A549 (cell line): ENCODE results near the gene LPAR6. TPM values are rescaled to one million over a fixed set of nuclear protein-coding genes. Genes with fewer than 3 reads are reported as not detected.

Source experiments
- ATAC-seq, 2 experiments: fragments of 200-7000 bp in 1 of 2; fragments of >200 bp in 1 of 2; cut with Nextera tagmentation in 1 of 2; cut with Tn5 transposase in 1 of 2; 3 replicates each; pipeline versions ENCODE4 v1.8.0 to v1.9.1; 2018 to 2020; ENCODE audit warnings: mild to moderate bottlenecking in 1 of 2, moderate library complexity in 1 of 2
- CTCF ChIA-PET: fragments of 300-600 bp; sonication (Branson Sonifier 250); formaldehyde crosslinking; extraction: SDS; loops from one replicate; lab custom pipeline; 2021; ENCODE audit warnings: antibody characterized with exemption, inconsistent platforms; lab: Yijun Ruan, JAX
- POLR2A ChIA-PET: fragments of 350-600 bp; formaldehyde crosslinking; extraction: SDS; loops from one replicate; lab custom pipeline; 2021; ENCODE audit warnings: antibody characterized with exemption, inconsistent platforms; lab: Yijun Ruan, JAX
- DNase-seq, 2 experiments: peaks; one replicate each; pipeline versions ENCODE4 v3.0.0 to v3.0.0-alpha.2; 2011 to 2016; ENCODE audit warnings: low read depth in 1 of 2, low spot score in 1 of 2
- FAIRE-seq: peaks from 2 replicates; lab custom pipeline; 2011; peaks lifted over from hg19 to GRCh38; lab: Jason Lieb, UNC
- H3K27ac ChIP-seq, 2 experiments: fragments of >200 bp; sonication (Bioruptor Twin); formaldehyde crosslinking; 3 replicates each; pipeline ENCODE4 v1.5.1; 2016 to 2017
- H3K4me1 ChIP-seq: fragments of >200 bp; sonication (Bioruptor Twin); formaldehyde crosslinking; 3 replicates; pipeline ENCODE4 v1.6.1; 2016
- H3K4me2 ChIP-seq: fragments of >200 bp; sonication (Bioruptor Twin); formaldehyde crosslinking; 3 replicates; pipeline ENCODE4 v1.6.1; 2016
- H3K4me3 ChIP-seq: fragments of >200 bp; sonication (Bioruptor Twin); formaldehyde crosslinking; 3 replicates; pipeline ENCODE4 v1.5.1; 2016
- H3K9me3 ChIP-seq: fragments of >200 bp; sonication (Bioruptor Twin); formaldehyde crosslinking; 3 replicates; pipeline ENCODE4 v1.6.1; 2016
- BCL3 ChIP-seq: fragments of >200 bp; sonication (Bioruptor Twin); formaldehyde crosslinking; IDR thresholded peaks from 3 replicates; pipeline ENCODE4 v1.6.1; 2016
- BHLHE40 ChIP-seq: IDR thresholded peaks from 2 replicates; pipeline ENCODE4 v1.6.1; 2012; ENCODE audit warnings: low read depth, low read length, inconsistent platforms
- CBX2 ChIP-seq: fragments of 200-600 bp; sonication (generic); IDR thresholded peaks from 2 replicates; pipeline ENCODE4 v1.6.1; 2016; ENCODE audit warnings: low read depth, mild to moderate bottlenecking, borderline replicate concordance
- CEBPB ChIP-seq, 2 experiments: fragments of >200 bp in 1 of 2; sonication (Bioruptor Twin) in 1 of 2; formaldehyde crosslinking in 1 of 2; IDR thresholded peaks; 2 replicates each; pipeline ENCODE4 v1.6.1; 2012 to 2016
- CHD2 ChIP-seq: fragments of 150-350 bp; IDR thresholded peaks from 2 replicates; pipeline ENCODE4 v1.6.1; 2014; ENCODE audit warnings: low read length; ENCODE audit not compliant: partially characterized antibody
- E2F6 ChIP-seq: IDR thresholded peaks from 2 replicates; pipeline ENCODE4 v1.6.1; 2012; ENCODE audit warnings: low read depth, borderline replicate concordance
- EHF ChIP-seq: fragments of 250-450 bp; sonication (Bioruptor Pico); IDR thresholded peaks from 2 replicates; pipeline ENCODE4 v1.5.0; 2020; ENCODE audit warnings: mild to moderate bottlenecking
- EHMT2 ChIP-seq: fragments of 200-600 bp; sonication (generic); IDR thresholded peaks from 2 replicates; pipeline ENCODE4 v1.6.1; 2016; ENCODE audit warnings: antibody characterized with exemption, low read depth, mild to moderate bottlenecking, moderate library complexity
- EP300 ChIP-seq, 2 experiments: fragments of >200 bp; sonication (Bioruptor Twin); formaldehyde crosslinking; IDR thresholded peaks; 2 replicates in 1 of 2; 3 replicates in 1 of 2; pipeline ENCODE4 v1.6.1; 2016 to 2017
- ESRRA ChIP-seq: fragments of 150-350 bp; IDR thresholded peaks from 2 replicates; pipeline ENCODE4 v1.6.1; 2014; ENCODE audit warnings: mild to moderate bottlenecking, low read length, borderline replicate concordance
- FOSB ChIP-seq: fragments of 250-450 bp; sonication (Bioruptor Pico); IDR thresholded peaks from 2 replicates; pipeline ENCODE4 v1.5.0; 2020; ENCODE audit warnings: mild to moderate bottlenecking, moderate library complexity
- GATA3 ChIP-seq: IDR thresholded peaks from 2 replicates; pipeline ENCODE4 v1.6.1; 2012; ENCODE audit warnings: borderline replicate concordance
- HDAC2 ChIP-seq: fragments of 200-600 bp; sonication (generic); IDR thresholded peaks from 2 replicates; pipeline ENCODE4 v1.6.1; 2016
- HEYL ChIP-seq: fragments of 250-450 bp; sonication (Bioruptor Pico); IDR thresholded peaks from 2 replicates; pipeline ENCODE4 v1.8.0; 2021; ENCODE audit warnings: mild to moderate bottlenecking, moderate library complexity
- JUNB ChIP-seq: fragments of >200 bp; sonication (Bioruptor Twin); formaldehyde crosslinking; IDR thresholded peaks from 2 replicates; pipeline ENCODE4 v1.6.1; 2016
- KDM5A ChIP-seq: fragments of 200-600 bp; sonication (generic); IDR thresholded peaks from 2 replicates; pipeline ENCODE4 v1.6.1; 2016; ENCODE audit warnings: antibody characterized with exemption, mild to moderate bottlenecking
- POLR2A ChIP-seq: IDR thresholded peaks from 2 replicates; pipeline ENCODE4 v1.6.1; 2012; ENCODE audit warnings: mild to moderate bottlenecking, low read length
- RCOR1 ChIP-seq: fragments of 150-350 bp; IDR thresholded peaks from 2 replicates; pipeline ENCODE4 v1.6.1; 2014; ENCODE audit warnings: antibody characterized with exemption, low read length, low read depth
- REST ChIP-seq: fragments of 200-600 bp; sonication (generic); IDR thresholded peaks from 2 replicates; pipeline ENCODE4 v1.6.1; 2016; ENCODE audit warnings: antibody characterized with exemption, mild to moderate bottlenecking, moderate library complexity
- SREBF2 ChIP-seq: fragments of 450-650 bp; IDR thresholded peaks from 2 replicates; pipeline ENCODE4 v1.6.1; 2014; ENCODE audit warnings: mild to moderate bottlenecking, moderate library complexity
- TFCP2L1 ChIP-seq: fragments of 250-450 bp; sonication (Bioruptor Pico); IDR thresholded peaks from 2 replicates; pipeline ENCODE4 v1.5.0; 2021; ENCODE audit warnings: mild to moderate bottlenecking
- TP53 ChIP-seq: fragments of 250-450 bp; sonication (Bioruptor Pico); IDR thresholded peaks from 2 replicates; pipeline ENCODE4 v1.5.0; 2021; ENCODE audit warnings: mild to moderate bottlenecking, moderate library complexity
- USF2 ChIP-seq: fragments of 450-650 bp; IDR thresholded peaks from 2 replicates; pipeline ENCODE4 v1.6.1; 2014; ENCODE audit warnings: antibody characterized with exemption
- ZC3H11A ChIP-seq: fragments of 450-650 bp; IDR thresholded peaks from 2 replicates; pipeline ENCODE4 v1.6.1; 2014; ENCODE audit warnings: antibody characterized with exemption, mild to moderate bottlenecking
- ZSCAN20 ChIP-seq: fragments of 250-450 bp; sonication (Bioruptor Pico); IDR thresholded peaks from 2 replicates; pipeline ENCODE4 v1.8.0; 2022; ENCODE audit warnings: mild to moderate bottlenecking, moderate library complexity
- WGBS: methylation state at CpG from one replicate; pipeline ENCODE4 v1.1.6; 2017; ENCODE audit errors: missing lambda C conversion rate; 5-methylcytosine and 5-hydroxymethylcytosine counted together
- polyA plus RNA-seq, 4 experiments: library from polyadenylated mRNA; depleted of rRNA in 3 of 4; stranded (reverse); fragments of >200 nt; fragmentation: RNase III in 1 of 4; extraction: RNeasy Plus Mini Kit Qiagen cat#74134 plus additional on column Dnase treatment in 1 of 4; gene quantifications; 2 replicates in 3 of 4; 3 replicates in 1 of 4; pipeline ENCODE4 v1.2.3, GENCODE V29; 2011 to 2017
- TF ChIP-seq, protein P1 (sequence below): fragments of 250-450 bp; sonication (Bioruptor Pico); IDR thresholded peaks from 2 replicates; pipeline ENCODE4 v1.5.0; 2021; ENCODE audit warnings: mild to moderate bottlenecking, moderate library complexity, borderline replicate concordance
- TF ChIP-seq, protein P2 (sequence below): fragments of 150-350 bp; IDR thresholded peaks from 2 replicates; pipeline ENCODE4 v1.6.1; 2014; ENCODE audit warnings: low read depth, mild to moderate bottlenecking, low read length

Gene LPAR6
- polyA plus RNA-seq, 2 of the 4 experiments (the other 2 are of a cell fraction) = 2.0 to 6.0 TPM

- POLR2A ChIA-PET = no interaction called here
- FAIRE-seq (no peak), ATAC-seq (no peak), DNase-seq (no peak)
- Histone ChIP-seq H3K4me3 (no peak overlapping the region), H3K9me3 (no peaks in the 10 kb centered on the region)
- 90% methylated on average over 2 of the region's 2 CpGs for WGBS
- TF ChIP-seq CHD2 (no peak), USF2 (no peak), FOSB (CRISPR knock-in tag) (no peak), EHMT2 (no peak)
- TF ChIP-seq, all 56 proteins: peak for 0
- CTCF ChIA-PET = no interaction called here
- no peaks in the 10 kb centered on the region for H3K4me1 ChIP-seq
- no peak overlapping the region for H3K4me2 ChIP-seq
- no peak overlapping the region for H3K27ac ChIP-seq
Observed at GRCh38 chr13:48431987-48432615, 19.2 kb upstream of the LPAR6 start.

DNA sequence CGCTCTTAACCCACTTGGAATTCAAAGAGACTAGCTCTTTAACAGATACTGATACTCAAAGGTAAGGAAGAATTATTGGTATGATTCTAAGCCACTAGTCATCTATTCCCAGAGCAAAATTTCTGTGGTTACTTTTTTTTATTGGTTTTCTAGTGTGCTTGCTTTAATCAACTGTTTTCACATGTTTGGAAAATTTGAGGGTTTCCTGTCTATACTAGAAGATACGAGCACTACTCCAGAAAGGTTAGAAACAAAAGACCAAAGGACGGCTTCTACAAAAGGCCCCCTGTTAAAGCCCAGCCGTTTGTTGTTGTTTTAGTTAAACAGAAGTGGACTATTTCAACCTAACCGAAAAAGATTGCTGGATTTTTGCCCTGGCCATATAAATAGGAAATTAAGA is 18.5 kb upstream of the LPAR6 start:
- no peak for FAIRE-seq

GRCh38 chr13:48429886-48430285 is 17.0 kb upstream of the LPAR6 start:
- ATAC-seq (no peak), DNase-seq (no peak), FAIRE-seq (no peak)
- no peak overlapping the region for H3K4me2 ChIP-seq
- POLR2A ChIA-PET = no interaction called here
- H3K4me1 ChIP-seq = no peaks in the 10 kb centered on the region
- no peak overlapping the region for H3K4me3 ChIP-seq
- CTCF ChIA-PET = no interaction called here
- H3K27ac ChIP-seq = no peak overlapping the region
- H3K9me3 ChIP-seq = no peaks in the 10 kb centered on the region
- TF ChIP-seq CBX2 (no peak), CEBPB (IDR thresholded peaks at IDR 0.05) (no peak), JUNB (no peak), REST (no peak), HEYL (CRISPR knock-in tag) (no peak), EHMT2 (no peak), BCL3 (no peak), GATA3 (no peak), KDM5A (no peak), RCOR1 (no peak), SREBF2 (no peak), USF2 (no peak), POLR2A (no peak), CHD2 (no peak), FOSB (CRISPR knock-in tag) (no peak)
- TF ChIP-seq, protein P1, sequence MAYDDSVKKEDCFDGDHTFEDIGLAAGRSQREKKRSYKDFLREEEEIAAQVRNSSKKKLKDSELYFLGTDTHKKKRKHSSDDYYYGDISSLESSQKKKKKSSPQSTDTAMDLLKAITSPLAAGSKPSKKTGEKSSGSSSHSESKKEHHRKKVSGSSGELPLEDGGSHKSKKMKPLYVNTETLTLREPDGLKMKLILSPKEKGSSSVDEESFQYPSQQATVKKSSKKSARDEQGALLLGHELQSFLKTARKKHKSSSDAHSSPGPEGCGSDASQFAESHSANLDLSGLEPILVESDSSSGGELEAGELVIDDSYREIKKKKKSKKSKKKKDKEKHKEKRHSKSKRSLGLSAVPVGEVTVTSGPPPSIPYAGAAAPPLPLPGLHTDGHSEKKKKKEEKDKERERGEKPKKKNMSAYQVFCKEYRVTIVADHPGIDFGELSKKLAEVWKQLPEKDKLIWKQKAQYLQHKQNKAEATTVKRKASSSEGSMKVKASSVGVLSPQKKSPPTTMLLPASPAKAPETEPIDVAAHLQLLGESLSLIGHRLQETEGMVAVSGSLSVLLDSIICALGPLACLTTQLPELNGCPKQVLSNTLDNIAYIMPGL (CRISPR knock-in tag) = no peak
- TF ChIP-seq, protein P2, sequence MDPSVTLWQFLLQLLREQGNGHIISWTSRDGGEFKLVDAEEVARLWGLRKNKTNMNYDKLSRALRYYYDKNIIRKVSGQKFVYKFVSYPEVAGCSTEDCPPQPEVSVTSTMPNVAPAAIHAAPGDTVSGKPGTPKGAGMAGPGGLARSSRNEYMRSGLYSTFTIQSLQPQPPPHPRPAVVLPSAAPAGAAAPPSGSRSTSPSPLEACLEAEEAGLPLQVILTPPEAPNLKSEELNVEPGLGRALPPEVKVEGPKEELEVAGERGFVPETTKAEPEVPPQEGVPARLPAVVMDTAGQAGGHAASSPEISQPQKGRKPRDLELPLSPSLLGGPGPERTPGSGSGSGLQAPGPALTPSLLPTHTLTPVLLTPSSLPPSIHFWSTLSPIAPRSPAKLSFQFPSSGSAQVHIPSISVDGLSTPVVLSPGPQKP = no peak

More for the DNA sequence above, 18.5 kb upstream of the LPAR6 start:
- 90% methylated on average over 5 of the region's 5 CpGs for WGBS
- ChIA-PET POLR2A (no interaction called here), CTCF (no interaction called here)
- ATAC-seq = no peak
- no peak overlapping the region for H3K4me2 ChIP-seq
- DNase-seq = no peak
- H3K4me3 ChIP-seq = no peak overlapping the region
- no peaks in the 10 kb centered on the region for H3K9me3 ChIP-seq
- H3K27ac ChIP-seq = no peak overlapping the region
- no peaks in the 10 kb centered on the region for H3K4me1 ChIP-seq
- TF ChIP-seq BHLHE40 (no peak), CBX2 (no peak), HEYL (CRISPR knock-in tag) (no peak), EP300 (IDR thresholded peaks at IDR 0.05) (no peak), ZC3H11A (no peak), ZSCAN20 (no peak), HDAC2 (no peak), EHF (CRISPR knock-in tag) (no peak), E2F6 (no peak), TP53 (CRISPR knock-in tag) (no peak), FOSB (CRISPR knock-in tag) (no peak), TFCP2L1 (CRISPR knock-in tag) (no peak), ESRRA (no peak)
